Measurements from ENCODE around the gene VARS2. TPM values are rescaled to one million over a fixed set of nuclear protein-coding genes. Genes with fewer than 3 reads are reported as not detected.

VARS2 gene
- polyA plus RNA-seq, 1 experiment: 10.3 TPM

GRCh38 chr6:30891816-30892538 lies 22.1 kb upstream of the VARS2 start:
- DNase-seq (ENCODE audit: low read depth, low spot score): no peak
- Histone ChIP-seq H3K27me3 (ENCODE audit: control insufficient read depth, insufficient read depth, low read length) (no peaks in the 10 kb centered on the region), H3K9me3 (ENCODE audit: control insufficient read depth, insufficient read depth, low read length) (no peaks in the 10 kb centered on the region; the same call in 1 of the 2 replicates), H3K27ac (ENCODE audit: low read depth, low read length) (no peak overlapping the region), H3K4me3 (ENCODE audit: low read depth, low read length) (no peak overlapping the region)
- CTCF ChIA-PET: interaction anchor here (1.3 kb wide), 1 partner anchor 48 kb away, joined by 3 read pairs; no protein-coding TSS in a partner anchor
- TF ChIP-seq CTCF (IDR thresholded peaks at IDR 0.05; ENCODE audit: low read depth, low read length): no peak
- POLR2A ChIA-PET: no interaction called here

- POLR2A ChIA-PET: no interaction called here
- H3K9me3 ChIP-seq (ENCODE audit: control insufficient read depth, insufficient read depth, low read length): no peaks in the 10 kb centered on the region; the same call in 1 of the 2 replicates
- H3K4me3 ChIP-seq (ENCODE audit: low read depth, low read length): no peak overlapping the region
- CTCF ChIA-PET: interaction anchor here (1.4 kb wide), 1 partner anchor 71 kb away, joined by 4 read pairs; no protein-coding TSS in a partner anchor
- H3K27ac ChIP-seq (ENCODE audit: low read depth, low read length): no peak overlapping the region
- DNase-seq (ENCODE audit: low read depth, low spot score): no peak
- peak; percentile 33 for TF ChIP-seq CTCF (IDR thresholded peaks at IDR 0.05; ENCODE audit: low read depth, low read length)
- H3K27me3 ChIP-seq (ENCODE audit: control insufficient read depth, insufficient read depth, low read length): no peaks in the 10 kb centered on the region
These were observed 20.9 kb upstream of the VARS2 start for GRCh38 chr6:30893001-30893591.

GRCh38 chr6:30893666-30894065 lies 20.4 kb upstream of the VARS2 start:
- no peak overlapping the region for H3K4me3 ChIP-seq (ENCODE audit: low read depth, low read length)
- ChIA-PET CTCF (interaction anchor here (1.4 kb wide), 1 partner anchor 71 kb away, joined by 4 read pairs; no protein-coding TSS in a partner anchor), POLR2A (no interaction called here)
- no peaks in the 10 kb centered on the region; the same call in 1 of the 2 replicates for H3K9me3 ChIP-seq (ENCODE audit: control insufficient read depth, insufficient read depth, low read length)
- no peak for DNase-seq (ENCODE audit: low read depth, low spot score)
- no peaks in the 10 kb centered on the region for H3K27me3 ChIP-seq (ENCODE audit: control insufficient read depth, insufficient read depth, low read length)
- no peak overlapping the region for H3K27ac ChIP-seq (ENCODE audit: low read depth, low read length)
- TF ChIP-seq CTCF (IDR thresholded peaks at IDR 0.05; ENCODE audit: low read depth, low read length): no peak

- ChIA-PET POLR2A (no interaction called here), CTCF (interaction anchor here (1.4 kb wide), 1 partner anchor 72 kb away, joined by 4 read pairs; no protein-coding TSS in a partner anchor)
- Histone ChIP-seq H3K9me3 (ENCODE audit: control insufficient read depth, insufficient read depth, low read length) (no peaks in the 10 kb centered on the region; the same call in 1 of the 2 replicates), H3K4me3 (ENCODE audit: low read depth, low read length) (no peak overlapping the region), H3K27me3 (ENCODE audit: control insufficient read depth, insufficient read depth, low read length) (no peaks in the 10 kb centered on the region), H3K27ac (ENCODE audit: low read depth, low read length) (no peak overlapping the region)
- no peak for TF ChIP-seq CTCF (IDR thresholded peaks at IDR 0.05; ENCODE audit: low read depth, low read length)
- DNase-seq (ENCODE audit: low read depth, low spot score): no peak
These were observed 19.7 kb upstream of the VARS2 start for GRCh38 chr6:30894381-30894780.

GRCh38 chr6:30894935-30895334 lies 19.1 kb upstream of the VARS2 start:
- POLR2A ChIA-PET: interaction anchor here (1.8 kb wide), 1 partner anchor 13 kb away, joined by 7 read pairs; the partner anchor contains the start of gene GTF2H4
- no peak for DNase-seq (ENCODE audit: low read depth, low spot score)
- Histone ChIP-seq H3K27ac (ENCODE audit: low read depth, low read length) (no peak overlapping the region), H3K4me3 (ENCODE audit: low read depth, low read length) (no peak overlapping the region), H3K9me3 (ENCODE audit: control insufficient read depth, insufficient read depth, low read length) (no peaks in the 10 kb centered on the region; the same call in 1 of the 2 replicates), H3K27me3 (ENCODE audit: control insufficient read depth, insufficient read depth, low read length) (no peaks in the 10 kb centered on the region)
- CTCF ChIA-PET: no interaction called here
- no peak for TF ChIP-seq CTCF (IDR thresholded peaks at IDR 0.05; ENCODE audit: low read depth, low read length)

All from AG04450 (cell line).